Fibroblast of skin of left quadriceps (primary cell): ENCODE data around the gene SPTBN5.

Source experiments
- DNase-seq, 2 experiments: peaks; one replicate each; pipeline ENCODE4 v3.0.0-alpha.2; 2013; ENCODE audit warnings: low read depth in 2 of 2

SPTBN5 gene

DNA sequence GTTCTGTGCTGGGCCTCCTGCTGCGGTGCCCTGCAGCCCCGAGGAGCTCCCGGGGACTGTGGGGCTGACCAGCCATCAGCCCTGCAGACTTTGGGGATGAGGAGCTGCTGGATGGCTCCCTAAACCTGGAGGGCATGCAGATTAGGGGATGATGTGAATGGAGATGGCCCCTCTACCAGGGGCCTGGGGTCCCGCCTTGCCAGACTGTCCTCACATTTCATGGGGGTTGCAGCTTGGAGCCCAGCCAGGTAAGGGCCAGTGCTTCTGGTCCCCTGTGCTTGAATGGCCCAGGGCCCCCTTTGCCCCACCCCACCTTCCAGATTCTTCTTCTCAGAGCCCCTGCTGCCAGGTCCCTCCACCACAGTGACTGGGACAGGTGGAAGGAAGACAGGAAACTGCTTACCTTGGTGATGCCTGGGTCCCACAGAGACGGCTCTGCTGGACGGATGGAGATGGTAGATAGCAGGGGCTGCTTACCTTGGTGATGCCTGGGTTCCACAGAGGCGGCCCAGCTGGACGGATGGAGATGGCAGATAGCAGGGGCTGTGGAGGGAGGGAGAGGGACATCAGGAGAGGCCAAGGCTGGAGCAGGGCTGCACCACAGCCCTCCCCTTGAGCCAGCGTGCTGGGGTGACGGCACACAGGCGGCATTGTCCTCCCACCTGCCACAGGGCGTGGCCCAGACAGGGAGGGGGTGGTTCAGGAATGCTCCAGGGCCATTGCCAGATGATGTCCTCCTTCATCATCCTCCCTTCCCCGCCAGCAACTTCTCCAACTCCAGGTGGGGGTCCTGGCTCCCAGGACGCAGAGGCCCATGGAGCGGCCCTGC, at the start of gene SPTBN5:
TSS of gene SPTBN5 (minus strand) at position 632 of the 829 bp plus-strand sequence. CDS start at position 76, 556 bp downstream.
- no peak for DNase-seq

DNA sequence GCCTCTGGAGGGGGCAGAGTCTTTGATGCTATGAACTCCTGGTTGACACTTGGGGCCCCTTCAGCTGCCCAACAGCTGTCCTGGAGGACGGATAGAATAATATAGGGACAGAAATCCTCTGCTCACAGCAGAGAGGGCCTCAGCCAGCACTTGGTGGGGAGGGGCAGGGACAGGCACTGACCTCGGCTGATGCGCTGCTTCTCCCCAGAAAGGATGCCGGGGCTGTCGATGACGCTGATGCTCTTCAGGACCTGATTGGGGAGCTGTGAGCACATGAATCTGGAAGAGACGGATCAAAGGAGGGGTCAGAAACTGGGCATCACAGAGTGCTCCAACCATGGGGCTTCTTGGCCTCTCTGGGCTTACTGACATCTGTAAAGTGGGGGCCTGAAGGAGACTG, 49.0 kb upstream of the SPTBN5 start:
- DNase-seq = no peak

DNA sequence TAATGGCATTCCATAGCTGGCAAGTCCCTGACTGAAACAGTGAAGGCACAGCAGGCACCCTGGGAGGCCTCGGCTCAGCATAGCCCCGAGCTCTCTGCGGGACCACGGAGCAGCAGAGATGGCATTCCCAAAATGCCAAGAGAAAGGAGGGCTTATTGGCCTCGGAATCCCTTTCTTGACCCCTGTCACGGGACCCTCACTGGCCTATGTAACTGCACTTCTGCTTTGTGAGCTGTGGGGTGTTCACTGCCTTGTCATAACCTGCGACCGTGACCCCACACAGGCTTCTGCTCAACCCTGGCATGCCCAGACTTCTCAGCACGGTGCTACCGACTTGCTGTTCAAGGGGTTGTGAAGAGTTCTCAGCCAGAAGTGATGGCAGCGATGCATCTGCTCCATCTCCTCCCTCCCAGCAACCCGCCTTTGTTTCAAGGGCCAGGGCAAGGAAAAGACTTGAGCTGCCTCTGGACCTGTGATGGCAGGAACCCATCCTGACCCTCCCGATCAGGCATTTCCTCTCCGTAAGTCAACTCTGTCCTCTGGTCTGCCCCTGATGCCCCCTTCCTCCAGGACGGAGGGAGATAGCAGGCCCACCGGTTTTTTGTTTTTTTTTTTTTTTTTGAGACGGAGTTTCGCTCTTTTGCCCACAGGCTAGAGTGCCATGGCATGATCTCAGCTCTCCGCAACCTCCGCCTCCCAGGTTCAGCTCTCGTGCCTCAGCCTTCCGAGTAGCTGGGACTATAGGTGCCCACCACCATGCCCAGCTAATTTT, 48.0 kb upstream of the SPTBN5 start:
- no peak for DNase-seq

DNA sequence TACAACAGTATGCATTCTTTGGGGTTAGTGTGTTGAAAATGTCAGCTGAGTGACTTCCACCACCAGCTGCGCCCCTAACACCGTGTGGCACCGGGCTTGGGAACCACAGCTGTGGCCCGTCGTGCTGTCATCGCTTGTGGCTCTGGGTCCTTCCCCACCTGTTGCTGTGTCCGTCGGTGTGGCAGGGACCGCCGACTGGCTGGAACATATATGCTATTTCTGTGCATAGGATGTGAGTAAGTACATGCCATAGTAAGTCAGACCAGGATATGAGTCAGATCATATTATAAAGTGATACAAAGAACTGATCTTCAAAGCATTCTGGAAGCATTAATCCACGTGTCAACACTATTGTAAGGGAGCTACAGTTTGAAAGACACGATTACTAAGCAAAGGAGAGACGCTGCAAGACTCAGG, 46.6 kb upstream of the SPTBN5 start:
- peak; percentile 75 for DNase-seq

DNA sequence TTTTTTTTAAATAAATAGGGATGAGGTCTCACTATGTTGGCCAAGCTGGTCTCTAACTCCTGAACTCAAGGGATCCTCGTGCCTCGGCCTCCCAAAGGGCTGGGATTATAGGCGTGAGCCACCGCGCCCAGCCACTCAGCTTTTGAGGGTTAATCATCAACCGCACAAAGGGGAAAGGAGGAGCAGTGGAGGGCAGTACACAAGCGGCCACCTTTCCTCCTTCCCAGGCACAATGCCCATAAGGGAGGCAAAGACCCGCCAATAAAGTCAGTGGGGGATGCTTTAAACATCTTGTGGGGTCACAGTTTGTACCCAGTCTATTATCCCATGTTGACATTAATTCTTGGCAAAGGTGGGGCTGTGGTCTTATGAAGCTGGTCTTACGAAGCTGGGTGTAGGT, 46.1 kb upstream of the SPTBN5 start:
- no peak for DNase-seq

DNA sequence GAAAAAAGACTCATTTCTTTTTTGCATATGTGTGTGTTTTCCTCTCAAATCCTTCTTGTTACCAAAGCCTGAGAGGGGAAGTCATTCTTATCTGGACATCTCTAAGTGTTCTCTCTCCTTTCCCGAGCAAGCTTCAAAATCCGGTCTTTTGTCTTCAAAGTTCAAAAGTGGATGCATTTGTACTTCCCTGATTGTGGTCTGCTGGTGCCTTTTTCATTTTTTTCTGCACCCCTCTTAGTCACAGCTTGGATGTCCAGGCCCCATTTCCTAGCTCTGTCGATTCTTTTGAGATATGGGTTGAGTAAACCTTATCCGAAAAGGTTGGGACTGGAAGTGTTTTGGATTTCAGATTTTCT, 43.7 kb upstream of the SPTBN5 start:
- no peak for DNase-seq

DNA sequence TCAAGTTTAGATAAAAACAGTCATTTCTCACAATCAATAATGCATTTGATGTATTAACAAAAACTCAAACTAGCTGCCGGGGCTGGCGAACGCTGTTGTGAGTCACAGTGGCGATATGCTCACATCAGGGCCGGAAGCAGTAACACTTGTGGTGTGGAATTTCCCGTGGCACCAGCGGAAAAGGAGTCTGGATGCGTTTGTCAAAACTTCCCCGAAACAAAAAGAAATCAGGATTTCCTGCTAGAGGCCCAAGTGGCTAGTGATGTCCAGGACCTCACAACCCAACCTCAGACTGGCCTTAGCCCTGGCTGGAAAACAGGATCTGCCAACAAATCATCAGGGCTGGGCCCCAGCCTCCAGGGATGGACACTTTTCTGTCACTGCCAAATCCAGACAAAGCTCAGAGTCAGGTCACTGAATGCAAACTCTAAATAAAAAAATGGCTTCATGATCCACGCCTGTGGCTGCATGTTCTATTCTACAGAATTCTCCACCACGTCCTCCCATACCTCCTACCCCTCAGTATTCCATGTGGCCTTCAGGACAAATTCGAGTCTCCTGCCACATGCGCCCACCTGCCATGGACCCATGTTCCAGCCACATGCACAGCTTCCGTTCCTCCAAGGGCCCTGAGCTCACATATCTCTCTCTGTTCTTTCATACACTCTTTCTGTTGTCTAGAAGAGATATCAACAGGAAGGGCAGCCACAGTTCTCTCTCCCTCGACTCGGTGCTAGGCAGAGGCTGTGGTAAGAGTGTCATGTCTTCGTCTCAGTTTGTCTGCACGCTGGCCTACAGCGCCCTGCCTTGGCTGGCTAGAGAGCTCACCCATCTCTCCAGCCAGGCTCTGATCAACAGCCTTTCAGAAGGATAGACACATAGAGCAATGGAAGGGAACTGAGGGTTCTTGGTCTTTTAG, 43.1 kb upstream of the SPTBN5 start:
- DNase-seq = no peak

DNA sequence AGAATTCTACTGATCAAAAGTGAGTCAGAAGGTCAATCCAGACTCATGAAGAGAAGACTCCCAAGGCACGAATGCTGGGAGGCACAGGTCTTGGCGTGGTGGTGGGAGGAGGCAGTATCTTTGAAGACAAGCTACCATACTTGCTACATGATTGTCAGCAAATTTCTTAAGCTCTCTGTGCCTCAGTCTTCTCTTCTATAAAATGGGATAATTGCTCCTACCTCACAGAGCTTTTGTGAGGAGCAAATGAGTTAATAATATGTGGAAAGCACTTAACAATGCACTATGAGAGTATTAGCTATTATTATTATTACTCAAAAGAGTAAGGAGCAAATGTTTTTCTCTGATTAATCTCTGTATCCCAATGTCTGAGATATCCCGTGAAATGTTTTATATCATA, 42.3 kb upstream of the SPTBN5 start:
- DNase-seq = no peak

DNA sequence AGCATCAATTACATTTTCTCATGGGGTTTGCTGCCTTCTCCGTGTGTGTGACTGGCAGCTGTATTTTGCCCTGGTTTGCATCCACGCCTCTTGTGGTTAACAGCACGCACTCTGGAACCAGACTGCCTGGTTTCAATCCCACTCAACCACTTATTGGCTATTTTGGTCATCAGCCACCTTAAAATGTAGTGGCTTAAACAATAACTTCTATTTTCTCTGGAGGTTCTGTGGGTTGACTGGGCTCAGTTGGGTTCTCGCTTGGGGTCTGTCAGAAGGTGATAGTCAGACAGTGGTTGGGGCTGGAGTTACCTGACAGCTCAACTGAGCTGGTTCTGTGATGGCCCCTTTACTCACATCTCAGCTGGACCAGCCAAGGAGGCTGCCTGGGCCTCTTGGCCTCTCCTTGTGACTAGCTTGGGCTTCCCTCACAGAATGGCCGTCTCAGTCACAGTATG, 41.7 kb upstream of the SPTBN5 start:
- no peak for DNase-seq

DNA sequence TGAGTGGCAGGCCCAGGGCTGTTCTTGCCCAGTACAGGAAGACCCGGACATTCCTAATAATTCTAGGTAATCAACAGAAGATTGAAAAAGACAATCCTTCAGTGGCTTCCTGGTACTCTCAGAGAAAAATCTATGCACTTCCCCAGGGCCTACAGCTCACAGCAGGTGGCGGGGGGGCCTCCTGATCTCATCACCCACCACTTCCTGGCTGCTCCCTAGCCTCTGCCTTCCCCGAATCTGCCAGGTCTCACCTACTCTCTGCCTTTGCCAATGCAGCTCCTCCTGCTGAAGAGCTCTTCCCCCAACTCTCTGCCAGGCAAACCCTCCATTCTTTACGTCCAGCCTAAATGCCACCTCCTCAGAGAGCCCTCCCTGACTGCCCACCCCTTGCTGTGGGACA, 41.0 kb upstream of the SPTBN5 start:
- no peak for DNase-seq

DNA sequence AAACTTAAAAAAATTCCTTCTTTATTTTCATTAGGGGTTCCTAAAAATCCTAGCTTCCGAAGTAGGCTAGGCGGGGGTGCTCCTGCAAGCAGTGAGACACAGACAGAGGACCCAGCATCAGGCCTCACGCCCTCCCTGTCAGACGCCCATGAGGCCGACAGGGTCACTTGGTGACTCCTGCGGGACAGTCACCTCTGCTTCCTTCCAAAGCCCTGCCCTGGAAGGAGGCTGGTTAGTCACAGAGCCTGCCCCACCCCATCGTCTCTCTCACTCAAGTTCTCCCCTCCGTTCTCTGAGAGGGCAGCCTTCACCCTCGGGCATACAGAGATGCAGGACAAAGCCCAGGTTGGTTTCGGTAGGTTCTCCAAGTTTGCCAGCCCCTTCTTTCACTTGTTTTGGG, 39.9 kb upstream of the SPTBN5 start:
- no peak for DNase-seq

DNA sequence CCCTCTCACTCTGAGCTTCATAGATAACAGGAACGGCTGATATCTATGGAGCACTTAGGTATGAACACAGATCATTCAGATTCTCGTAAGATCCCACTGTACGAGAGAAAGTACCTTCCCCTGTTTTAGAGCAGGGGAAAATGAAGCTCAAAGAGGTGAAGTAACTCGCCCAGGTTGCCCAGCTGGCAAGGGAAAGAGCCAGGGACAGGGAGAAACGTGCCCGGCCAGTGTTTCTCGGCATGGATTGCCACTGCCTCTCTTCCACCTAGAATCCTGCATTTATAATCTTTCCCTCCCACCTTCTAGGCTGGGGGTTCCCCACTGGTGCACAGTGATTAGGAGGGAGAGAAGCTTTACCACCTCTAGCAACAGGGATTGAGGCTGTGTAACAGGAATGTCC, 39.5 kb upstream of the SPTBN5 start:
- DNase-seq = no peak

DNA sequence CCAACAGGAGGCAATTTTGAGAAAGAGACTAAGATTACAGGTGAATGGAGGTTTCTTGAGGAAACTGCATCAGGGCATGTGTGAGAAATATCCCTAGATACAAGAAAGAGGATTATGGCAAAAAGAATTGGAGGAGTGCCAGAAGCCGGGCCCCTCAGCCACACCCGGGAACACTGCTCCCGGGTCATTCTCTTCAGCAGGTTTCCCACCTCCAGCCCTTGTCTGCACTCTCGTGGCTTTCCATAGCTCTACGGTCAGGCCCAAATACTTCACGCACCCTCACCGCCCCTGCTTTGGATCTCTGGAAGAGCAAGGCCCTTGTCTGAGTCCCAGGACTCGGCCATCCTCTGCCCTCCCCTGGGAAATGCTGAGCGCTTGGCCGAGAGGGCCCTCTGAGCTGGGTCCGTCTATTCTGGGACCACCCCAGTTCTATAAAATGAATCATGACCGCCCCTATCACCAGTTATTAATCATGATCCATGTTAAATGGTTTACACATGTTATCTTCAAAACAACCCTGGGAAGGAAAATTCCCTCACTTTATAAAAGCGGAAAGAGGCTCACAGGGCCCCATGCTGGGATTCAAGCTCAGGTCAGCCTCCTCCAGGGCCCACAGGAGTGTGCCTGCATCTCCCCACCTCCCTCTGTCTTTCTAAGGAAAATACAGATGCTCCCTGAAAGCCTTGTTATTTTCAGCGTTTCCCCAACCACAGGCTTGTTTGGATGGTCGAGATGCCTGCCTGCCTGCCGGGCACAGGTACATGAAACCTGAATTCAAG, 38.8 kb upstream of the SPTBN5 start:
- peak; percentile 47 to 52 for DNase-seq

DNA sequence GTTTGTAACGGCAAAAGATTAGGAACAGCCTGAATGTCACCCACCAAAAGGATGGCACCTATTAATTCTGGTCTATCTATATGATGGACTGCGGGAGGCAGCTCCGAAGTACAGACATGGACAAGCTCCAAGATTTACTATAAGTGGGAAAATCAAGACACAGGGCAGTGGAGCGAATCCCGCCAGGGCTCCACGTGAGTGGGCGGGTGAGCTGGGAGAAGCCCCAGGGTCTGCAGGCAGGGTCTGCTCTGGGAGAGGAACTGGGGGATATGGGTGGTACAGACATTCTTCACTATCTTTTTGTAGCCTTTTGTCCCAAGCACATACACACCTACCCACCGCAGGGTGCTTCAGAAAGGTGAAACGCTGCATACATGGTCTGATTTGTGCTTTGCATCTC, 38.2 kb upstream of the SPTBN5 start:
- DNase-seq = no peak

DNA sequence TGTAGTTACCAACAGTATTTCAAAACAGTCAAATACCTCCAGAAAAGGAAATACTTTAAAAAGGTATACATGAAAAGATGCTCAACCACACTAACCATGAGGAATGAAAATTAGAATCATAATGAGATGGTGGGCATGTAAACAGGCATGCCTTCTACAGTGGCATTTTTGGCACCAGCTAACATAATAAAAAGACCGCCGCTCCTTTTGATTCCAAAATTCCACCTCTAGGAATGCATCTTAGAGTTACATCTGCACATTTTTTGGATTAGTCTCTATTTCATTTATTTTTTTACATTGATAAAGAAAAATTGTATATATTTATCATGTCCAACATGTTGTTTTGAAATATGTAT, 37.0 kb upstream of the SPTBN5 start:
- no peak for DNase-seq

DNA sequence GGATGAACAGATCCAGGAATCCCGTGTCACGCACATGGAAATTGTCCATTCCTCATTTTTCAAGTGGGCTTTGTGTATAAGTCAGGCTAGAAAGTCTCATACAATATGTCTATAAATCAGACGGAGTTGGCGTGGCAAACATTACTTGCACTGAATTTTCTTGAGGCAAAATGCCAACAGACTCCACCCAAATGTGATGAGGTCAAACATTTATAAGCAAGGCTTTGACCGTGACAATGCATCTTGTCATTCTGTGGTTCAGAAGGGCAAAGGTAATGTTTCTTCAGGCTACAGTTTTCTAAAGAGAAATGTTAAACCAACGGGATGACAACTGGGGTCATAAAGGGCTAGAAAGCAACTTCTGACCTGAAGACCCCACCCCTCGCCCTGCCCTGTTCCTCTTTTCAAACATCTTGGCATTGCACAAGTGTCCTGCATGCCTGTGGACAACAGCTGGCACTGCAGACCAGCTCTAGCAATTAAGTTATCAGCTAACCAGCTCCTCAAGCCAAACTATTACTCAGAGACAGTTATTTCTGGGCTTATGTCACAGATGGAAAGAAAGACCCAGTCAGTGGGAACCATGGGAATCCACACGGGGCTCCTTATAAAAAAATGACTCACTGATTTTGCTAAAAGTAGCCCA, 36.5 kb upstream of the SPTBN5 start:
- DNase-seq = peak; percentile 88

DNA sequence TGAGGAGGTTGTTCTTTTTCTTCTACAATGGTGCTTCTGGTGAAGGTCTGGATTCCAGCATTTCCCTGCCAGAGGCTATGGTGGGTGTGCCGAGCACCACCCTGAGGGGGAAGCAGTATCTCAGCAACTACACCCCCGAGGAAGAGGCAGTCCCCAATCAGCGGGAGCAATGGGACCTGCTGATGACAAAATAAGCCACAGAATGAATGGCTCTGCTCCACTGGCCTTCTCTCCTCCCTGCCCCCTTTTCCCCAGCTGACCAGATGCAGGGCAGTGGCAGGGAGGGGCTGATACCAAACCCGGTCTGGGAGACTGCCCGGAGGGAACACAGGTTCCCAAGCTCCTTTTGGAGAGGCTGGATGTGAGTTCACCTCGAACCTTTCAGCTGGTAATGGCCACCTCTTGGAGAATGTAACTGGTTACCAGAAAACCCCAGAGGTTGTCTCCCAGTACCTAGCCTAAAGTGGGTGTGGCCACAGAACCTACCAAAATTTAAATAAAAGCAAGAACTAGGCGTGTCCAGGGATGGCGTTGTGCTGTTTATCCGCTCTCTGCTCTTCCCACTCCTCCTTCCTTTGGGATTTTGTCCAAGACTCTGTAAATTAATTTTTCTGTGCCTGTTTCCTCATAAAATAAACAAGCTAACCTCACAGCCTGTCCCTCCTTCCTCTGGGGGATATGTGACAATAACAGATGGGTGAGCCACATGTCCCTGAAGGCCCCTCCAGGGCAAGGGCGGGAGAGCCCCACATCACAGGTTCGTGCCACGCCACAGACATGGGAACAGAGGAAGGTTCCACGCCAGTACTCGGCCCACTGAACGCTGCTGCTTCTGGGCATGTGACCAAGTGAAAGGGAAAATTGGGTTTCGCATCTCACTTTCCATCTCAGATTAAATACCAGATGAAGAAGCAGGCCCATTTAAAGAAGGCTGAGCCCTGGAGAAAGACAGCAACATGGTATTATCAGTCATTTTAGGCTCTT, 35.1 kb upstream of the SPTBN5 start:
- DNase-seq = no peak

DNA sequence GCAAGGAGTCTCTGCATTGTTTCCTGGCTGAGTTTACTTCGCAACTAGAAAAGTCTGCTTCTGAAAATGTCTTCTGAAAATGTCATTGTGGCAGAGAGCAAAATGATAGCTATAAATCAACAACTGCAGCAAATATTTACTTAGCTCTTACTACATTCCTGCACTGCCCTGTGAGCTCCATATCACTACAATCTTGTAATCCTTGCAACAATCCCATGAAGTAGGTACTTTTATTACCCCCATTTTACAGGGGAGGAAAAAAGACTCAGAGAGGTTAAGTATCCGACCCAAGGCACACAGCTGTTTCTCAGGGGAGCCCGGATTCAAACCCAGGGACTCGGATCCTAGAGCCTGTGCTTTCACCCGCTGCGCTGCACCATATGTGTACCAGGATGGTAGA, 34.2 kb upstream of the SPTBN5 start:
- DNase-seq = no peak

DNA sequence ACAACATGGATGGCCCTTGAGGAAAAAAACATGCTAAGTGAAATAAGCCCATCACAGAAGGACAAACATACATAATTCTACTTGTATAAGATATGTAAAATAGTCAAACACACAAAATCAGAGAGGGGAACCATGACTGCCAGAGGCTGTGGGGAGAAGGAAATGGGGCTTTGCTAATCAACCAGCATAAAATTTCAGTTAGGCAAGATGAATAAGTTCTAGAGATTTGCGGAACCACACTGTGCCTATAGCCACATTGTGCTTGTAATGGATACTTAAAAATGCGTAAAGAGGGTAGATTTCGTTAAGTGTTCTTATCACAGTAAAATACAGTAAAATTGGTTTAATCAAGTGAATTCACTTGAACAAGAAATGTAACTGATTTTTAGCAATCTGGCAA, 33.7 kb upstream of the SPTBN5 start:
- DNase-seq = no peak
